ENCODE data around the gene ENC1.
A peak's percentile ranks its signal among the peaks of the same experiment; 100 is the strongest.

ENC1 gene

DNA sequence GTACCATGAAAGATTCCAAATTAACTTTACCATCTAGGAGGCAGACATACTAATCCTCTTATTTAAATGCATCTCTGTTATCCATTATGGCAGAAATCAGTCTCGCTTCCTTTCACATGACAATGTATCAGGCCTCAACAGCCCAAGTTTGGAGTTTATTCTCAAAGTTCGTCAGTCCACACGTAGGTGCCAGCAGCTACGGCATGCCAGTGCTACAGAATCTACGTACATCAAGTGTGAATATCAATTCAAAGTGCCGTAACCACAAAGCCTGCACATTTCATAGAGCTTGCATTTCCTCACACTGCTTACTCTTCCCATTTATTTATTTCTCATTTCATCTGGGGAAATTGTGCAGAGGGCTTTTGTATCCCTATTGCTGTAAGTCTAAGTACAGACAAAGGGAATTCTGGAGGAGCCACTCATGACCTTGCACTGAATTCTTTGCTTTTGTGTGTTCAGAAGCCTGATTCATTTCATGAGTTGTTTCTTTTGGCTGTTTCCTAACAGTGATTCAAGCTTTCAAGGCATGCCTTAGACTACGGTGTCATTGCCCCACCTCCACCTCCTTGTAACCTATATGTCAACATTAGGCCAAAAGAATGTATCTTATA is 10.0 kb downstream of the ENC1 start:
- no peak for DNase-seq

- no peak for DNase-seq
Measured at GRCh38 chr5:74629326-74629725, 11.2 kb downstream of the ENC1 start.

GRCh38 chr5:74628359-74628758 is 12.2 kb downstream of the ENC1 start:
- DNase-seq = no peak

- DNase-seq = no peak
Measured at GRCh38 chr5:74627646-74628279, 12.8 kb downstream of the ENC1 start.

DNA sequence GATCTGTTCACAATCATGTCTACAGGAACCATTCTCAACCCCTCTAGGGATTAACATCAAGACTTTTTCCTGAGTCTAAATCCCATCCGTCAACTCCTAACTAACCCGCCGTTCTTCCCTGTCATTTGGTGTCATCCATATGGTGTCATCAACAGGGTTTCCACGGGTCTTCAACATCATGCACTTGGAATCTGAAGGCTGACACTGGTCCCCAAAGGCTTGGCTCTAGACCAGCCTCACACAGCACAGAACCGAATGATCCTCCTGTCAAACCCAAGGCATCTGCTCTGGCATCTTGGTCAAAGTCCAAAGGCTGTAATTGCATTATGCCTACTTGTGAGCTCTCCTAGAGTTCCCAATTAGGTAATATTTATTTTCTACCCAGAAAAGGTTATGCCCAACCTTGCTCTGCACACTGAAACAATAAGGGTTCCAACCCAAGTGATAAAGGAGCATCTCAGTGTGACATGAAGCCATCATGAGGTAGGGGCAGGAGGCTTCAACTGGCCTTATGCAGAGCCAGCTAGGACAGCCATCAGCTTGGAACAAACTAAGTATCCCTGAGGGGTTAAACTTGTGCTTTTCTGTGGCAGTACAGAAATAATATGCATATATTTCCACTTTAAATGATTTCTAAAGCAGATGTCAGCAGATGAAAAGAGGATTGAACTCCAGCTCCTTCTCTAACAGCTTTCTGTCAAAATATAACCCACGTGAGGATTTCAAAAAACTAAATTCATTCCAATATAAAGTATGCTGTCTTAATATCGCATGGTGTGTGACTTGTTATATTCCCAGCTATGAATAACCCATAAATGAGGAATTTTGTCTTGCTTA is 13.9 kb downstream of the ENC1 start:
- no peak for DNase-seq

GRCh38 chr5:74625742-74626241 is 14.7 kb downstream of the ENC1 start:
- no peak for DNase-seq

DNA sequence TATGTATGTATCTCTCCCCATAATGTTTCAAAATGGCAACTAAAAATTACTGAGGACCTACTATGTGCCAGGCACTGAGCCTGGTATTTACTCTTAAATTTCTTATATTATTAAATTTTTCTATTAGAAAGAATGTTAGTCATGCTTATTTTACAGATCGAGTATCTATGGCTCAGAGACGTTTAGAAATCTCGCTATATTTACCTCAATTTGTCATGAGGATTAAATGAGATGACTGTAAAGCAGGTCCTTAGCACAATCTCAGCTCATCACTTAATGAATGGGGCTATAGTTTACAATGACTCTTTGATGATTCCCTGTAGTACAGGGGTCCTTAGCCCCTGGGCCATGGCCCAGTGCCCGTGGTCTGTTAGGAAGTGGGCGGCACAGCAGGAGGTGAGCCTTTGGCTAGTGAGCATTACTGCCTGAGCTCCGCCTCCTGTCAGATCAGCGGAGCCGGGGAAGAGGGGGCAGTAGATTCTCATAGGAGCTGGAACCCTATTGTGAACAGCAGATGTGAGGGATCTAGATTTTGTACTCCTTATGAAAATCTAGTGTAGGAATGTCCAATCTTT is 15.5 kb downstream of the ENC1 start:
- no peak for DNase-seq

GRCh38 chr5:74624501-74624900 is 16.0 kb downstream of the ENC1 start:
- no peak for DNase-seq

DNA sequence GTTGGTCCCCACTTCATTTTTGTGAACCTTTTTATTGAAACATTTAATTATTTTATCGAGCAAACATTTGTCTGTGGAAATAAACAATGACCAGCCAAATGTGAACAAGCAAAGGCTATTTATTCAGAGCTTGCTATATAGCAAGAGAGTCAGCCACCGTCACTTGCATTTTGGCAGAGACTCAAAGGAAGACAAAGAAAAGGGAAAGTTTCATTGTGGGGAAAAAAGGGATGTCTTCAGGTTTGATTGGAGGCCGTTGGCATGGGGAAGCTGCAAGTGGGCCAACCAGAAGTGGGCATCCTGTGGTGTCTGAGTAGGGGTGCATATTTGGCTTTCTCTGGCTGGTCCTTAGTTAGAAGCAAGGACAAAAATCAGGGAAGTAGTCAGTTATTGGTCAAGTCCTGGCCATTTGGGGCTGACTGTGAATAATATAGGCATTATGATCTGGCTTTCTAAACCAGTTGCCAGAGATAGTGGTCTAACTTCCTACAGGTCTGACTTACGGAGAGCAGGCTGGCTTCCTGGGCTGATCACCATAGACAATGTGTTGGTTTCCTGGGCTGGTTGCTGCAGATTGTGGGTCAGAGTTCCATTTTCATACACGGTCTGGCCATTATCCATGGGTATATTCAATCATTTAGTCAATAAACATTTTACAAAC is 16.6 kb downstream of the ENC1 start:
- no peak for DNase-seq

DNA sequence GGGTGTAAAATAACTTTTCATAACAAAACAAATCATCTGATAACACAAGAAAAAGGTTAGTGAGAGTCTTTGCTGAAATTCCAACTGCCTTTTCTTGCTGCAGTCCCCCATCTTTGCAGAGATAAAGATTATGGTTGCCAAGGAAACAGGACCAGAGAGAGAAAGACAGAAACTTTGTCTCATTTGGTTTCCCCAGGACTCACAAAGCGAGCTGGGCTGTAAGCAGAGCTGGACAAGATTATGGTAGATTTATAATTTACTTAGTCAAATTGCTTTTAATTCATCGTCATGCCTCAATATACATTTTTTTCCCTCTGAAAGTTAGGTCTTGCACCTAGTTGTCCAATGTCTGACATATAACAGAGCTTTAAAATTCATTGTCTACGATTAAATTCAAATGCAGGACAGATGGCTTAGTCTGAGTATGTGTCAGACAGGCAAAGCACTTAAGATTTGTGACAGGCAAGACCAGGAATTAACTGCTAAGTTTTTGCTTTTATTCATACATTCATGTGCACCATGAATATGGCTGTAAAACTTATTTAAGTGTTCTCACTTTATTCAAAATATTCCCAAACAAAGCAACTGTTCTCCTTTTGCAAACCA is 17.4 kb downstream of the ENC1 start:
- DNase-seq = peak; percentile 6 to 20

GRCh38 chr5:74622122-74622521 is 18.4 kb downstream of the ENC1 start:
- no peak for DNase-seq

DNA sequence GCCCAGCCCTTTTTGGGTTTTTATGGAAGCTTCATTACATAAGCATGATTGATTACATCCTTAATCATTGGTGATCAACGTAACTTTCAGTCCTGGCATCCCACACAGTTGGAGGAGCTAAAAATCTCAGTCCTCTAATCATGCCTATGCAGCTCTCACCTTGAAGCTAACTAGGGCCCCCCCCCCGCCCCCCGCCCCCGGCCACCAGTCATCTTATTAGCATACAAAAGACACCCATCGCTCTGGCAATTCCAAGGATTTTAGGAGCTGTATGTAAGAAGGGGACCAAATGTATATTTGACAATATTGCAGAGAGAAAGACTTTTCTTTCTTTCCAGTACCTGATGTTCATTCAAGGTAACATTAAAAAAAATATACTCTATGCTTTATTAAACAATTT is 19.0 kb downstream of the ENC1 start:
- DNase-seq = no peak

- DNase-seq = no peak
Measured at GRCh38 chr5:74619308-74619707, 21.2 kb downstream of the ENC1 start.

- no peak for DNase-seq
Measured at GRCh38 chr5:74618106-74618505, 22.4 kb downstream of the ENC1 start.

GRCh38 chr5:74617202-74617601 is 23.3 kb downstream of the ENC1 start:
- DNase-seq = no peak

GRCh38 chr5:74616236-74617146 is 24.0 kb downstream of the ENC1 start:
- DNase-seq = no peak

GRCh38 chr5:74613283-74613682 is 27.2 kb downstream of the ENC1 start:
- DNase-seq = no peak

- DNase-seq = peak in 1 of 2 experiments; percentile 20
Measured at GRCh38 chr5:74612045-74612444, 28.5 kb downstream of the ENC1 start.

DNA sequence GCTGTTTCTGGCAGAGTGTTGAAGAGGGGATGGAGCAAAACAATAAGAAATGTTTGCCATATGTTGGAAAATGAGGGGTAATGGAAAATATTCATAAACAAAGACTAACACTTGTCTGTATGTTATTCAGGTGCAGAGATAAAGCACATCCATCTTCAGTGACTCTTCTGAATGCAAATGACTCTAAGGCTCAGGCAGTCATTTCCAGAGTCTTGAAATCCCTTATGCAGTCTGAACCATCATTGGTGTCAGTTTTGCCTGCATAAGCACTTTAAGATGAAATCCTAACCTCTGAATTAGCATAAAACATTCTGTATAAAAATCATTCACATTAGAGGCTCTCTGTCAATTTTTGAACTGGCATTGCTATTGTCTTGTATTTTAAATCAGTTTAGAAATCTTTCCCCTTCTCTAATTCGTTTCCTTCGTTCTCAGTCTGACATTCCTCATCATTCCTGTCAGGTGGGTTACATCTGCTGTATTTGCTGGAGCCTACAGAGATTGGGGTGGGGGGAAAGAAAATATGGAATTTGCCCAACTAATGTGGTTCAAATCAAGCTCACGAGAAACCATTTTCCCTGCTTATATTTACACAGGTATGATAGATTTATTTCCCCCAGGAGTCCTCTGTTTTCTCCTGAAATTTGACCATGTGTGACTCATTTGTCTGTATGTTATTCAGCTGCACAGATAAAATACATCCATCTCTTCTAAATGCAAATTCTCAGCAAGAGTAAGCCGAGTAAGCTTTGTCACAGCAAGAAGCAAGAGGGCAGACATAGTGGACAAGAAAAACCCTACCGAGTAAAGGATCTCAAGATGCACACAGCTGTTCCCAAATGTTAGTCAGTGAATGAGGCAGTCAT is 31.6 kb downstream of the ENC1 start:
- DNase-seq = peak; percentile 80 to 86

- no peak for DNase-seq
Measured at GRCh38 chr5:74605759-74606158, 34.8 kb downstream of the ENC1 start.
